ENCODE data around the gene KIF19.

GRCh38 chr17:74280093-74280513 lies 45.9 kb upstream of the KIF19 start:
- TF ChIP-seq BCLAF1 (IDR thresholded peaks at IDR 0.05) (no peak), ZNF687 (IDR thresholded peaks at IDR 0.05) (peak; percentile 95), RFX5 (IDR thresholded peaks at IDR 0.05; ENCODE audit: low read depth, low read length) (no peak)
